DND-41 (cell line): ENCODE results near the gene NEDD4L.

ENCODE experiments used
- ATAC-seq: fragments of 200-7000 bp; cut with Tn5 transposase; 3 replicates; pipeline ENCODE4 v1.9.1; 2021; ENCODE audit warnings: low read depth; ENCODE audit not compliant: insufficient read depth
- DNase-seq: peaks from one replicate; pipeline ENCODE4 v3.0.0-alpha.2; 2020
- H2AFZ ChIP-seq: 2 replicates; pipeline ENCODE4 v1.6.0; 2012; ENCODE audit warnings: low read depth, low read length
- H3K27ac ChIP-seq: 2 replicates; pipeline ENCODE4 v1.5.1; 2012; ENCODE audit warnings: low read length, inconsistent platforms
- H3K27me3 ChIP-seq: fragments of 200-600 bp; sonication (generic); 2 replicates; pipeline ENCODE4 v1.6.0; 2012; ENCODE audit warnings: low read length, mild to moderate bottlenecking, inconsistent platforms; ENCODE audit not compliant: insufficient read depth, poor library complexity
- H3K36me3 ChIP-seq: 2 replicates; pipeline ENCODE4 v1.5.1; 2012; ENCODE audit warnings: low read length, inconsistent platforms; ENCODE audit not compliant: insufficient read depth
- H3K4me1 ChIP-seq: 2 replicates; pipeline ENCODE4 v1.5.1; 2012; ENCODE audit warnings: mild to moderate bottlenecking, low read length; ENCODE audit not compliant: insufficient read depth
- H3K4me2 ChIP-seq: 2 replicates; pipeline ENCODE4 v1.6.0; 2012; ENCODE audit warnings: mild to moderate bottlenecking, moderate library complexity, low read length, inconsistent platforms; ENCODE audit not compliant: insufficient read depth
- H3K4me3 ChIP-seq, 2 experiments: fragments of 200-600 bp in 1 of 2; shearing (Covaris generic) in 1 of 2; 2 replicates each; pipeline ENCODE4 v1.5.1; 2012 to 2016; ENCODE audit warnings: inconsistent platforms in 2 of 2, low read length in 2 of 2, mild to moderate bottlenecking in 2 of 2, low read depth in 1 of 2, moderate library complexity in 1 of 2
- H3K79me2 ChIP-seq: 2 replicates; pipeline ENCODE4 v1.6.0; 2012; ENCODE audit warnings: low read length, inconsistent platforms; ENCODE audit not compliant: insufficient read depth
- H3K9ac ChIP-seq: 2 replicates; pipeline ENCODE4 v1.6.0; 2012; ENCODE audit warnings: low read depth, mild to moderate bottlenecking, inconsistent platforms, low read length, moderate library complexity
- H3K9me3 ChIP-seq: 2 replicates; pipeline ENCODE4 v1.5.1; 2012; ENCODE audit warnings: low read length, moderate library complexity, mild to moderate bottlenecking, inconsistent platforms; ENCODE audit not compliant: insufficient read depth, severe bottlenecking
- H4K20me1 ChIP-seq: 2 replicates; pipeline ENCODE4 v1.6.0; 2012; ENCODE audit warnings: low read length; ENCODE audit not compliant: insufficient read depth
- CTCF ChIP-seq: IDR thresholded peaks from 2 replicates; pipeline ENCODE4 v1.5.1; 2012; ENCODE audit warnings: borderline replicate concordance, low read length, moderate library complexity, mild to moderate bottlenecking; ENCODE audit not compliant: poor library complexity, severe bottlenecking; ENCODE audit errors: extremely low read depth
- EZH2 ChIP-seq: IDR thresholded peaks from 3 replicates; pipeline ENCODE4 v1.6.1; 2012; ENCODE audit warnings: borderline replicate concordance, low read depth, mild to moderate bottlenecking, moderate library complexity, low read length, inconsistent platforms; ENCODE audit not compliant: severe bottlenecking

The NEDD4L gene

GRCh38 chr18:58310517-58310916 lies 266.5 kb downstream of the NEDD4L start:
- Histone ChIP-seq H3K27ac (no peak overlapping the region), H3K4me1 (no peaks in the 10 kb centered on the region), H3K9me3 (peaks cover 5% of the 10 kb centered on the region), H4K20me1 (no peaks in the 10 kb centered on the region), H2AFZ (no peak overlapping the region), H3K4me3 (no peak overlapping the region), H3K79me2 (no peaks in the 10 kb centered on the region), H3K27me3 (no peaks in the 10 kb centered on the region), H3K4me2 (no peak overlapping the region), H3K36me3 (no peaks in the 10 kb centered on the region), H3K9ac (no peak overlapping the region)
- DNase-seq (no peak), ATAC-seq (no peak)
- no peak for TF ChIP-seq EZH2
- no peak for TF ChIP-seq CTCF

- no peaks in the 10 kb centered on the region for H3K9me3 ChIP-seq
- no peak overlapping the region for H2AFZ ChIP-seq
- no peaks in the 10 kb centered on the region for H3K36me3 ChIP-seq
- no peaks in the 10 kb centered on the region for H3K4me1 ChIP-seq
- H3K27me3 ChIP-seq = no peaks in the 10 kb centered on the region
- H3K4me2 ChIP-seq = no peak overlapping the region
- H3K27ac ChIP-seq = no peak overlapping the region
- no peaks in the 10 kb centered on the region for H4K20me1 ChIP-seq
- no peak overlapping the region for H3K9ac ChIP-seq
- DNase-seq (no peak), ATAC-seq (no peak)
- H3K79me2 ChIP-seq = no peaks in the 10 kb centered on the region
- no peak for TF ChIP-seq CTCF
- no peak for TF ChIP-seq EZH2
- no peak overlapping the region for H3K4me3 ChIP-seq
Measured at GRCh38 chr18:58311390-58311789, 267.4 kb downstream of the NEDD4L start.

GRCh38 chr18:58313491-58314032 lies 269.5 kb downstream of the NEDD4L start:
- Histone ChIP-seq H3K4me3 (no peak overlapping the region), H3K9ac (no peak overlapping the region), H3K4me1 (no peaks in the 10 kb centered on the region), H3K27me3 (no peaks in the 10 kb centered on the region), H3K27ac (no peak overlapping the region), H4K20me1 (no peaks in the 10 kb centered on the region), H3K79me2 (no peaks in the 10 kb centered on the region), H3K4me2 (no peak overlapping the region), H2AFZ (no peak overlapping the region), H3K9me3 (no peaks in the 10 kb centered on the region), H3K36me3 (no peaks in the 10 kb centered on the region)
- TF ChIP-seq CTCF (no peak), EZH2 (no peak)
- no peak for ATAC-seq
- DNase-seq = no peak

- Histone ChIP-seq H3K79me2 (no peaks in the 10 kb centered on the region), H3K4me1 (no peaks in the 10 kb centered on the region), H3K4me2 (no peak overlapping the region), H2AFZ (no peak overlapping the region), H3K36me3 (no peaks in the 10 kb centered on the region), H3K9ac (no peak overlapping the region), H3K27ac (no peak overlapping the region), H4K20me1 (no peaks in the 10 kb centered on the region), H3K9me3 (no peaks in the 10 kb centered on the region), H3K27me3 (no peaks in the 10 kb centered on the region), H3K4me3 (no peak overlapping the region)
- TF ChIP-seq CTCF (no peak), EZH2 (no peak)
- no peak for DNase-seq
- ATAC-seq = no peak
Measured at GRCh38 chr18:58314284-58314683, 270.3 kb downstream of the NEDD4L start.
